ENCODE data around the gene NSG1.

The NSG1 gene

DNA sequence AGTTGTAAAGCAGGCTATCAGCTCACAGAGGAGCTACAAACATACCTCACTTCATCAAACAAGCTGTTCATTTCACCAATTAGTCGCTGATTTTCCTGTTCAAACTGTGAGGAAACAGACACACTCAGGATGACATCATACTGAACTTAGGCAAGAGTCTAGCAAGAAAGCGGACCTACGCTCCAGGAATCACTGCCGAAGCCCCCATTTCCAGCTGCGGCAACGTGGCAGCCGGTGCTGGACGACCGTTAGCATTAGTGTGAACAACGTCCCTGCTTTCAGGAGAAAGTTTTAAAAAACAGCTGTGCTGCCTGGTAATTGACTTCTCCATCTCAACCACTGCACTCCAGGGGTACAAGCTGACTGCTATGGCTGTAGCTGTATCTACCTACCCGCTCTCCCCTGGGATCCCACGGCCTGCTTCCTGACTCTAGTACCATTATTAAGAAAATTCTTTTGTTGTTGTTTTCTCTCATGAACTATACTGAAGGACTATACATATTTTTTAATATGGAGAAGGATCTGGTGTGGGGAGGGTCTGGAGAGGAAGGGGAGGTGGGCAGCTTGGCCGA lies 38.3 kb downstream of the NSG1 start:
- Histone ChIP-seq H3K4me2 (ENCODE audit: low read length) (no peak overlapping the region), H3K4me1 (ENCODE audit: control insufficient read depth, low read length) (peaks cover under 1% of the 10 kb centered on the region; the same call in 1 of the 2 replicates), H4K20me1 (ENCODE audit: control insufficient read depth, insufficient read depth, low read depth, low read length) (no peaks in the 10 kb centered on the region), H3K4me3 (ENCODE audit: low read length) (no peak overlapping the region), H3K9me2 (replicated peaks; ENCODE audit: control insufficient read depth, low read length) (no peaks in the 10 kb centered on the region), H3K9me3 (ENCODE audit: control insufficient read depth, insufficient read depth, low read length) (no peaks in the 10 kb centered on the region), H3K79me2 (ENCODE audit: control insufficient read depth, low read length) (no peaks in the 10 kb centered on the region), H3K27ac (ENCODE audit: low read depth, low read length) (no peak overlapping the region), H3K36me3 (ENCODE audit: control insufficient read depth, low read length) (peaks cover 12% of the 10 kb centered on the region; the same call in 1 of the 2 replicates), H3K27me3 (ENCODE audit: control insufficient read depth, low read length) (no peaks in the 10 kb centered on the region), H3F3A (ENCODE audit: control insufficient read depth, insufficient read depth) (no peaks in the 10 kb centered on the region)
- no peak for TF ChIP-seq EZH2phosphoT487 (IDR thresholded peaks at IDR 0.05; ENCODE audit: borderline replicate concordance, low read length)
- TF ChIP-seq, protein P1, sequence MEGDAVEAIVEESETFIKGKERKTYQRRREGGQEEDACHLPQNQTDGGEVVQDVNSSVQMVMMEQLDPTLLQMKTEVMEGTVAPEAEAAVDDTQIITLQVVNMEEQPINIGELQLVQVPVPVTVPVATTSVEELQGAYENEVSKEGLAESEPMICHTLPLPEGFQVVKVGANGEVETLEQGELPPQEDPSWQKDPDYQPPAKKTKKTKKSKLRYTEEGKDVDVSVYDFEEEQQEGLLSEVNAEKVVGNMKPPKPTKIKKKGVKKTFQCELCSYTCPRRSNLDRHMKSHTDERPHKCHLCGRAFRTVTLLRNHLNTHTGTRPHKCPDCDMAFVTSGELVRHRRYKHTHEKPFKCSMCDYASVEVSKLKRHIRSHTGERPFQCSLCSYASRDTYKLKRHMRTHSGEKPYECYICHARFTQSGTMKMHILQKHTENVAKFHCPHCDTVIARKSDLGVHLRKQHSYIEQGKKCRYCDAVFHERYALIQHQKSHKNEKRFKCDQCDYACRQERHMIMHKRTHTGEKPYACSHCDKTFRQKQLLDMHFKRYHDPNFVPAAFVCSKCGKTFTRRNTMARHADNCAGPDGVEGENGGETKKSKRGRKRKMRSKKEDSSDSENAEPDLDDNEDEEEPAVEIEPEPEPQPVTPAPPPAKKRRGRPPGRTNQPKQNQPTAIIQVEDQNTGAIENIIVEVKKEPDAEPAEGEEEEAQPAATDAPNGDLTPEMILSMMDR (IDR thresholded peaks at IDR 0.05; ENCODE audit: low read depth, low read length, poor library complexity, severe bottlenecking) = no peak

DNA sequence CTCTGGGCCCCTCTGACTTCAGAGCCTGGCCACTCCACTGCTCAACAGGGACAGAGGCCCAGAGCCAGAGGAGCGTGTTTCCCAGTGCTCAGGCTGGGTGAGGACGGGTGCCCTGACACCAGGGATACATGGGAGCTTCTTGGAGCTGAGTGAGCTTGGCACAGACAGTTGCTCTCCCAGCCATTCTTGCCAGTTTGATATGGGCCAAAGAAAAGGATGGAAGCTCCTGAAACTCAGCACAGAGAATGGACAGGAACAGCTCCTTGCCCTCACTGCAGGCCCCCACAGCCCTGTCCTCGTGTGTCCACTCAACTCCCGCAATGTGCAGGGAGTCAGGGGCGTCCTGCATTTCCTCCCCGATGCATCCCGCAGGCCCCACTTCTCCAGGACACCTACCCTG lies 38.8 kb downstream of the NSG1 start:
- peaks cover 5% of the 10 kb centered on the region for H3K4me1 ChIP-seq (ENCODE audit: control insufficient read depth, low read length)
- no peaks in the 10 kb centered on the region for H3K79me2 ChIP-seq (ENCODE audit: control insufficient read depth, low read length)
- H3K4me3 ChIP-seq (ENCODE audit: low read length) = no peak overlapping the region
- H3K27ac ChIP-seq (ENCODE audit: low read depth, low read length) = no peak overlapping the region
- no peak for TF ChIP-seq EZH2phosphoT487 (IDR thresholded peaks at IDR 0.05; ENCODE audit: borderline replicate concordance, low read length)
- TF ChIP-seq, protein P1 (IDR thresholded peaks at IDR 0.05; ENCODE audit: low read depth, low read length, poor library complexity, severe bottlenecking) = no peak
- no peak overlapping the region for H3K4me2 ChIP-seq (ENCODE audit: low read length)
- peaks cover 7% of the 10 kb centered on the region; the same call in 1 of the 2 replicates for H3K36me3 ChIP-seq (ENCODE audit: control insufficient read depth, low read length)
- H4K20me1 ChIP-seq (ENCODE audit: control insufficient read depth, insufficient read depth, low read depth, low read length) = no peaks in the 10 kb centered on the region
- no peaks in the 10 kb centered on the region for H3K9me3 ChIP-seq (ENCODE audit: control insufficient read depth, insufficient read depth, low read length)
- no peaks in the 10 kb centered on the region for H3F3A ChIP-seq (ENCODE audit: control insufficient read depth, insufficient read depth)
- H3K27me3 ChIP-seq (ENCODE audit: control insufficient read depth, low read length) = no peaks in the 10 kb centered on the region
- no peaks in the 10 kb centered on the region for H3K9me2 ChIP-seq (replicated peaks; ENCODE audit: control insufficient read depth, low read length)

DNA sequence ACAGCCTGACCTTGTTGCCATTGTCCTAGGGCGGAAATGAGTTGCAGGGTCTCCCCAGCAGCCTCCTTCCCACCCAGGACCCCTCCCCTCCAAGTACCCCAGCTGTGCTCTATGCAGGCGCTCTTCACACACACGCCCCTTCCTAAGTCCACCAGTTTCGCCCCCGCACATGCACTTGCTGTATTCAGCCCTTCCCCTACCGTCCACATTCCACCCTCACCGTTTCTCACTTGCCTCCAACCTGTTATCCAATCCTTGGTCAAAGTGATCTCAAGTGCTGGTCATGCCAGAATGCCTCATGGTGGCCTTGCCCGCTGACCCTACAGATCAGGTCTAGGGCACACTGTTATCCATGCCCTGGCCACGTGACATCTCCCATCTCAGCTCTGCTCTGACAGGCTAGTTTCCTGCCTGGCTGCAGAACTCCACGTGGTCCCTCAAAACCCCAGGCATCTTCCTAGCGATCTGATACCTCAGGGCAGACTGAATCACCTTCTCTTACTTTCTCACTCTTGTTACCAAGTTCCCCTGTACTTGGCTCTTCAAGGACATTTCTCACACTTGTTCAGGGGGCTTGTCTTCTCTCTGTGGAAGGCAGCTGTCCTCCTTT lies 39.7 kb downstream of the NSG1 start:
- Histone ChIP-seq H3K4me2 (ENCODE audit: low read length) (no peak overlapping the region), H3K27ac (ENCODE audit: low read depth, low read length) (no peak overlapping the region), H3K27me3 (ENCODE audit: control insufficient read depth, low read length) (no peaks in the 10 kb centered on the region), H3K4me1 (ENCODE audit: control insufficient read depth, low read length) (peaks cover 7% of the 10 kb centered on the region), H4K20me1 (ENCODE audit: control insufficient read depth, insufficient read depth, low read depth, low read length) (no peaks in the 10 kb centered on the region), H3K4me3 (ENCODE audit: low read length) (no peak overlapping the region), H3K79me2 (ENCODE audit: control insufficient read depth, low read length) (no peaks in the 10 kb centered on the region), H3K36me3 (ENCODE audit: control insufficient read depth, low read length) (peaks cover 4% of the 10 kb centered on the region; the same call in 1 of the 2 replicates), H3K9me3 (ENCODE audit: control insufficient read depth, insufficient read depth, low read length) (no peaks in the 10 kb centered on the region), H3F3A (ENCODE audit: control insufficient read depth, insufficient read depth) (no peaks in the 10 kb centered on the region), H3K9me2 (replicated peaks; ENCODE audit: control insufficient read depth, low read length) (no peaks in the 10 kb centered on the region)
- TF ChIP-seq, protein P1 (IDR thresholded peaks at IDR 0.05; ENCODE audit: low read depth, low read length, poor library complexity, severe bottlenecking) = no peak
- no peak for TF ChIP-seq EZH2phosphoT487 (IDR thresholded peaks at IDR 0.05; ENCODE audit: borderline replicate concordance, low read length)

All from DOHH2 (cell line).